ENCODE data around the gene NEK7. TPM values are rescaled to one million over a fixed set of nuclear protein-coding genes. Genes with fewer than 3 reads are reported as not detected.

NEK7 gene
- total RNA-seq = 10 to 100 TPM; 56.1 to 57.4 TPM

DNA sequence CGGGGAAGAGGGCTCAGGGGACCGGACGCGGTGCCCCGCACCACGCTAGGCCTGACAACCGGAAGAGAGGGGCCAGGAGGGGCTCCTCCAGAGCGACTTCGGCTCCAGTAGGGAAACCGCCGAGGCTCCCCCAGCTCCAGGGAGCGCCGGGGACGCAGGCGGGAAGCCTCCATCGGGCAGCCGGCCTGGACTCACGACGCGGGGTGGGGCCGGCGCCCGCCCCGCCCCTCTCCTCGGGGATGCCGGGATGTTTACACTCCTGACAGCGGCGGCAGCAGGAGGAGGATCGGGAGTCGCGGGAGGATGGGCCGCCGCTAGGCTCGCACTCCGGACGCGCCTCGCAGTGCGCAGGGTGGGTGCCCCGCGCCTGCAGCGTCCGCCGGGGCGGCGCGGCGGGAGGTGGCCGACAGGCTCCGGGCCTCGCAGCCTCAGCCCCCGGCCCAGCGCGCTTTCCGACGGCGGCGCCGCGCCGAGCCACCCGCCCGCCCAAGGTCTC lies at the start of gene NEK7:
TSS of gene NEK7 (plus strand) at position 254 of the 496 bp plus-strand sequence. CDS start 75,583 bp downstream, outside the sequence.
- H3K4me3 Mint-ChIP-seq = peak within 1 kb of the TSS; percentile 97
- H3K9me3 Mint-ChIP-seq = no peaks in the 10 kb centered on the region
- peaks cover 5% of the 10 kb centered on the region for H3K36me3 Mint-ChIP-seq
- H3K4me1 Mint-ChIP-seq = peaks cover 27% of the 10 kb centered on the region
- H3K27ac Mint-ChIP-seq = peak within 1 kb of the TSS; percentile 97
- H3K27me3 Mint-ChIP-seq = no peaks in the 10 kb centered on the region
- peak; percentile 76 for DNase-seq

- H3K9me3 Mint-ChIP-seq = no peaks in the 10 kb centered on the region
- H3K4me3 Mint-ChIP-seq = no peak overlapping the region
Measured at GRCh38 chr1:198107091-198107501, 49.7 kb upstream of the NEK7 start.

GRCh38 chr1:198108636-198109370 lies 48.0 kb upstream of the NEK7 start:
- Mint-ChIP-seq H3K4me3 (no peak overlapping the region), H3K36me3 (no peaks in the 10 kb centered on the region), H3K27ac (no peak overlapping the region), H3K9me3 (no peaks in the 10 kb centered on the region), H3K27me3 (no peaks in the 10 kb centered on the region), H3K4me1 (no peaks in the 10 kb centered on the region)
- no peak for DNase-seq

More at GRCh38 chr1:198107091-198107501, 49.7 kb upstream of the NEK7 start:
- Mint-ChIP-seq H3K36me3 (no peaks in the 10 kb centered on the region), H3K4me1 (peaks cover 12% of the 10 kb centered on the region), H3K27ac (no peak overlapping the region), H3K27me3 (no peaks in the 10 kb centered on the region)
- no peak for DNase-seq

DNA sequence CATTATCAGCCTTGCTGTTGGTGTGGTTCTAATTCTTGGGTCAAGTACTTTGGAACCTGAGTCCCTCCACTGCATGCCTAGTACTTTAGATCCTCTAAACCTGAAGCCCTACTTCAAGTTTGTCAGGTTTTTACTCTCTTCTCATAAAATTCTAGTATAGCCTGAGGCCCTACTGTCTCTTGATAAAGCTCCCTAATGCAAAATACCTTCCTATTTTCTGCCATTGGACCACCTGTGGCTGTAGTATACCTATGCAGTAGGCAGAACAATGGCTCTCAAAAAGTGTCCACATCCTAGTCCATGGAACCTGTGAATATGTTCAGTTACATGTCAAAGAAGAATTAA lies 47.5 kb upstream of the NEK7 start:
- Mint-ChIP-seq H3K4me1 (no peaks in the 10 kb centered on the region), H3K4me3 (no peak overlapping the region), H3K27me3 (no peaks in the 10 kb centered on the region), H3K27ac (no peak overlapping the region), H3K9me3 (no peaks in the 10 kb centered on the region), H3K36me3 (no peaks in the 10 kb centered on the region)
- DNase-seq = no peak

DNA sequence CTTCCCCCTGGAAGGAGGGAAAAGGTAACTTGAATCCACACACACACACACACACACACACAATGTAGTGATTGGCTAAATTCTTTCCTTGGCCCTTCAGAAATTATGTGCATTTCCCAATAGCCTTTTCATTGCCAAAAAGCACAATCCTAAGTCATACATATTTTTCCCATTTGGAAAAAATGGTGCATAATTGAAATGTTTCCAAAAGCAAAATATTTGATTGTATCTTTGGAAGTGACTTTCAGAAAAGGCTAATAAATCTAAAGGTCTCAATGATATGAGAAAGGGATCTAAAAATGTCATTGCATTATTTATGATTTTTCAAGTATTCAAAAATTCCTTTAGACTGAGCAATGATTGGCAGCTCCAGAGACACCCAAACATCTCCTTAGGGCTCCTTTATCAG lies 43.5 kb upstream of the NEK7 start:
- H3K36me3 Mint-ChIP-seq = no peaks in the 10 kb centered on the region
- no peak for DNase-seq
- H3K27ac Mint-ChIP-seq = no peak overlapping the region
- no peaks in the 10 kb centered on the region for H3K4me1 Mint-ChIP-seq
- H3K9me3 Mint-ChIP-seq = no peaks in the 10 kb centered on the region
- H3K27me3 Mint-ChIP-seq = no peaks in the 10 kb centered on the region
- H3K4me3 Mint-ChIP-seq = no peak overlapping the region

DNA sequence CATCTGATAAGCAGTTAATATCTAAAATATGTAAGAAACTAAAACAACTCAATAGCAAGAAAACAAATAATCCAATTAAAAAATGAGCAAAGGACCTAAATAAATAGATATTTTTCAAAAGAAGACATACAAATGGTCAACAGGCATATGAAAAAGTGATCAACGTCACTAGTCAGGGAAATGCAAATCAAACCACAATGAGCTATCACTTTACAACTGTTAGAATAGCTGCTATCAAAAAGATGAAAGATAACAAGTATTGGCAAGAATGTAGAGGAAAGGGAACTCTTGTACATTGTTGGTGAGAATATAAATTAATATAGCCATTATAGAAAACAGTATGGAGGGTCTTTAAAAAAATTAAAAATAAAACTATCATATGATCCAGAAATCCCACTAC lies 40.7 kb upstream of the NEK7 start:
- Mint-ChIP-seq H3K4me3 (no peak overlapping the region), H3K27me3 (no peaks in the 10 kb centered on the region), H3K4me1 (no peaks in the 10 kb centered on the region), H3K9me3 (no peaks in the 10 kb centered on the region), H3K27ac (no peak overlapping the region), H3K36me3 (no peaks in the 10 kb centered on the region)
- DNase-seq = no peak

GRCh38 chr1:198116469-198116868 lies 40.3 kb upstream of the NEK7 start:
- no peak overlapping the region for H3K4me3 Mint-ChIP-seq

DNA sequence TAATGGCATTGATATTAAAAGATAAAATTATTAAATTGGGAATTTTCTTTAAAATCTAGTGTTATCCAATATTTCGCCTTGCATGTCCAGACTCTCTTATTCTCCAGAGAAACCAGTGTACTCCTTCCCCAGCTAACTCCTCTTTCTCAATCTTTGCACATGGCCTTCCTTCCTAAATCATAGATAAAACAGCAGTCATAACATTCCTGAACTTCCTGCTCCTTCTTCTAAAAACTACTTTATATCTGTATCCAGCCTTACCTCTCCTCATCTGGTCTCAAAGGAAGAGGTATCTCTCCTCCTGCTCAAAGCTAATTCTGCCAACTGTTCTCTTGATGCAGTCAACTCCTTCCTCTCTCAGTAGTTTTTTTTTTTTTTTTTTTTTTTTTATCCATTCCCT lies 39.5 kb upstream of the NEK7 start:
- Mint-ChIP-seq H3K9me3 (no peaks in the 10 kb centered on the region), H3K27me3 (no peaks in the 10 kb centered on the region), H3K4me1 (no peaks in the 10 kb centered on the region), H3K4me3 (no peak overlapping the region), H3K36me3 (no peaks in the 10 kb centered on the region), H3K27ac (no peak overlapping the region)
- DNase-seq = no peak

More at GRCh38 chr1:198116469-198116868, 40.3 kb upstream of the NEK7 start:
- no peak overlapping the region for H3K27ac Mint-ChIP-seq
- H3K27me3 Mint-ChIP-seq = no peaks in the 10 kb centered on the region
- no peaks in the 10 kb centered on the region for H3K36me3 Mint-ChIP-seq
- DNase-seq = no peak
- no peaks in the 10 kb centered on the region for H3K9me3 Mint-ChIP-seq
- H3K4me1 Mint-ChIP-seq = no peaks in the 10 kb centered on the region

DNA sequence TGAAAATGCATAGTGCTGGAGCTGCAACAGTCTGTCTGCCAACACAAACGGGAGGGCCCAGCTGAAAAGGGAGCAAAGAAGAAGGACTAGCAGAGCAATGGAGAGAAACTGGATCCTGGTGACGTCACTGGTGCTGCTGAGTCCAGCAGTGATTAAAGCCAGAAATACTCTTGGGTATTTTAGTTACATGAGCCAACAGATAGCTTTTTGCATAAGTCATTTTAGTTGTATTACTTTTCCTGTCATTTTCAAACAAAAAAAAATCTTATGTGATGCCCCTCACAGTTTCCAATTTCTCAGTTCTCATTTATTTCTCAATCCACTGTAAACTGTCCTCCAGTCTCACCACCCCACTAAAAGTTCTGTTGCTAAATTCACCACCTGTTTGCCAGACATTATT lies 38.7 kb upstream of the NEK7 start:
- Mint-ChIP-seq H3K27me3 (no peaks in the 10 kb centered on the region), H3K9me3 (no peaks in the 10 kb centered on the region), H3K36me3 (no peaks in the 10 kb centered on the region), H3K4me3 (no peak overlapping the region), H3K27ac (no peak overlapping the region), H3K4me1 (peaks cover under 1% of the 10 kb centered on the region)
- DNase-seq = no peak

DNA sequence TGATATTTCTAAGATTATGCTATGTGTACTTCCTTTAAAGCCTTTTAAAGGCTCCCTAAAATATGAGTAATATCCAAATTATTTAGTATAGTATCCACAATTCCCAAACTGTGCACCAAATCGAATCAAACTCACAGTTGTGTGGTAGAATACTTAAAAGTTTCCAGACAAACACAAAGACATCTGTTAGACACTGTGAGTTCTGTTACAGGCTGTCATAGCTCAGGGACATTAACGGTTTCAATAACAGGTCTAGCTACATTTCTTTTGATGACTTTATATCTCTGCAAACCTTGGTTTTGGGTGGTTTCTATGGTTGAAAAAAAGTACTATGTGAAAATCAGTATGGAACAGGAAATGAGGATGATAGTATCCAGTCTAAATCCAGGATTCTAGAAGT lies 36.9 kb upstream of the NEK7 start:
- no peak overlapping the region for H3K4me3 Mint-ChIP-seq
- H3K27ac Mint-ChIP-seq = no peak overlapping the region
- H3K27me3 Mint-ChIP-seq = no peaks in the 10 kb centered on the region
- no peaks in the 10 kb centered on the region for H3K36me3 Mint-ChIP-seq
- DNase-seq = no peak
- peaks cover 2% of the 10 kb centered on the region for H3K4me1 Mint-ChIP-seq
- no peaks in the 10 kb centered on the region for H3K9me3 Mint-ChIP-seq

DNA sequence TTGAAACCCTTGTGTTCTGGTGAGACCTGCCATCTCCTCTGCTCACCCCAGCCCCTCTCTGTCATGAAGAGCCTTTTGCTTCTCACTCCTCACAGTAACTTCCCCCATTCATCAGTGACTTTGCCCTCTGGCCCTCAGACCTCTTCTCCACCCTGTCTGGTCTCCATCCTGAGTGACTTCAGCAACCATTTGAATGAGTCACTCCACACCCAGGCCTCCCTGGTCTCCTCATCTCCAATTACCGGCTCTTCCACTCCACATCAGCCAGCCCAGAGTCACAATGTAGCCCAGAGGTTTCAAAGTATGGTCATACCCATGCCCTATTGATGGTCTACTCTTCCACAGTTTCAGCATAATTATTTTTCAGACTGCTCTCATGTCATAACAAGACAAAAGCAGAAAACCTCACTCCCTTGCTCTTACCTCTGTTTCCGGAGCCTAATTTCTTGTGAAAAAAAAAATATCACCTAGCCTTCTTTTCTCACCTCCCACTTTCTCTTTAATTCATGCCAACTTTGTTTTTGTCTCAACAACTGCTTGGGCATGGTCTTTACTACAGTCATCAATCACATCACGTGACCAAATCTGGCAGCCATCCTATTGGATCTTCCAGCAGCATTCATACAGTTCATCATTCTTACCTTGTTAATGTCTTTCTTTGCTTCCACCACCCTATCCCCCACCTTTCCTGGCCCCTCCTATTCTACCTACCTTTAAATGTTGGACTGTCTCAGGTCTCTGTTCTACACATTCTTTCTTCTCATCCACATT lies 35.6 kb upstream of the NEK7 start:
- Mint-ChIP-seq H3K9me3 (no peaks in the 10 kb centered on the region), H3K4me3 (no peak overlapping the region), H3K4me1 (peaks cover 2% of the 10 kb centered on the region), H3K27ac (no peak overlapping the region), H3K27me3 (no peaks in the 10 kb centered on the region), H3K36me3 (no peaks in the 10 kb centered on the region)
- DNase-seq = no peak

DNA sequence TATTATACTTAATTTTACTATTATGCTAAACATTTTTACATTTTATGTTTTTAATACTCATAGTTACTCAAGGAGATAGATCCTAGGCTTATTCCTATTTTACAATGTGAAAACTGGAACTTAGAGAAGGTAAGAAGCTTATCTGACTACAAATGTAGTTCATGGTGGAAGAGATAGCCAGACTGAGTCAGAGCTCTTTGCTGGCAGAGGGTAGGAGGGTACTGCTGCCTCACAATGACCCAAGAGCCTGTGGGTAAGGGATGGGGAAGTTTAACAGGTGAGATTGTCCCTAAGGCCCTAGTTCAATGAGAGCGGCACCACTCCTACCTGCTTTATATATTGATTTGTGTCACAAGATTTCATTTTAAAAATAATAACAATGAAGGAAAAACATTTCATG lies 34.1 kb upstream of the NEK7 start:
- H3K27me3 Mint-ChIP-seq = no peaks in the 10 kb centered on the region
- H3K36me3 Mint-ChIP-seq = no peaks in the 10 kb centered on the region
- H3K4me3 Mint-ChIP-seq = no peak overlapping the region

DNA sequence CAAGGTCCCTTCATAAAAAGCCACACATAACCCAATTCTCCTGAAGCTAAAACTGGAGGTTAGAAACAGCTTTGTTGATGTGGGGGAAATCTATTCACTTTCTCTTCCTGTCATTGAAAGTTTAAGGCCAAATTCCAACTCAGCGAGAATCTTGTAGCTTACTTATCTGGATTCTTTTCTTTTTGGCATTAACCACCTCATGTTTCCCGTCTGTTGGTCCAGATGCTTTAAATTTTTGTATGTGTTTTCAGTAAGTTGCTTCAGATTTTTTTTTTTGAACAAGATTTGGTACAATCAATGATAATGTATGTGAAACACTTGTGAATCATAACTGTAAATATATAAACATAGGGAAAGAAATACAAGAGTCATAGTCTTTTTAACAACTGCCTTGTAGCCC lies 33.7 kb upstream of the NEK7 start:
- Mint-ChIP-seq H3K4me1 (peaks cover 10% of the 10 kb centered on the region), H3K27ac (no peak overlapping the region), H3K4me3 (no peak overlapping the region), H3K27me3 (no peaks in the 10 kb centered on the region), H3K36me3 (no peaks in the 10 kb centered on the region), H3K9me3 (no peaks in the 10 kb centered on the region)
- no peak for DNase-seq

More for the DNA sequence above, 34.1 kb upstream of the NEK7 start:
- Mint-ChIP-seq H3K4me1 (peaks cover 5% of the 10 kb centered on the region), H3K27ac (no peak overlapping the region), H3K9me3 (no peaks in the 10 kb centered on the region)
- no peak for DNase-seq

DNA sequence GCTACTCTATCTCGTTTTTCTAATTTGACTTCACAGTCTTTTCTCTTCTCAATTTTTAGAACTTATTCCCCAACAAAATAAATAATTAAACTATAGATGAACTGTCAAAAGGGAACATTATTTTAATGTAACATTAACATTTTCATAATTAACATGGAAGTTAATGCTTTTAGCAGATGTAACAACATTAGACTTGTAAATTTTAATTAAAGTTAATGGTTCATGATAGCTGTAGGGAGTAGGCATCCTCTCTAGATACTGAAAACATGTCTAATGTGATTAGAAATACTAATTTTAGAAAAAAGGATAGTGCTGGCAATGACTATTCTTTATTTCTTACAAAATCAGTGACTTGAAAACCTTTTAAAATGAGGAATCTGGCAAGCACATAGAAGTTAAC lies 32.1 kb upstream of the NEK7 start:
- Mint-ChIP-seq H3K9me3 (no peaks in the 10 kb centered on the region), H3K27me3 (no peaks in the 10 kb centered on the region), H3K36me3 (no peaks in the 10 kb centered on the region), H3K27ac (no peak overlapping the region), H3K4me1 (peaks cover 17% of the 10 kb centered on the region), H3K4me3 (no peak overlapping the region)
- DNase-seq = no peak

GRCh38 chr1:198125995-198126735 lies 30.6 kb upstream of the NEK7 start:
- peaks cover 17% of the 10 kb centered on the region for H3K4me1 Mint-ChIP-seq
- H3K4me3 Mint-ChIP-seq = no peak overlapping the region
- no peaks in the 10 kb centered on the region for H3K36me3 Mint-ChIP-seq
- H3K9me3 Mint-ChIP-seq = no peaks in the 10 kb centered on the region
- H3K27ac Mint-ChIP-seq = no peak overlapping the region
- H3K27me3 Mint-ChIP-seq = no peaks in the 10 kb centered on the region
- DNase-seq = no peak
